GM18498 (cell line): Measurements from ENCODE around the gene CDY1B.
"Not testable (repeated sequence)": the region's sequence is repeated elsewhere in the genome, so short reads cannot be mapped to it uniquely, and the experiment has no call there.

ENCODE experiments used
- ATAC-seq: cut with Tn5 transposase; IDR thresholded peaks from one replicate; pipeline ENCODE4 v1.9.1; 2021; ENCODE audit warnings: mild to moderate bottlenecking, moderate library complexity; ENCODE audit not compliant: unreplicated experiment

CDY1B gene

GRCh38 chrY:24047919-24048318, at the start of gene CDY1B:
CDY1B (minus strand) TSS chrY:24048019; CDS start chrY:24047688, 331 bp downstream.
- ATAC-seq: not testable (repeated sequence)

- not testable (repeated sequence) for ATAC-seq
Measured at GRCh38 chrY:24049525-24049924, 1.7 kb upstream of the CDY1B start.

- not testable (repeated sequence) for ATAC-seq
Measured at GRCh38 chrY:24043209-24043608, 4.6 kb downstream of the CDY1B start.

- not testable (repeated sequence) for ATAC-seq
Measured at GRCh38 chrY:24039008-24039718, 8.7 kb downstream of the CDY1B start.

- ATAC-seq: not testable (repeated sequence)
Measured at GRCh38 chrY:24026212-24027103, 21.4 kb downstream of the CDY1B start.
